Panc1 (cell line): ENCODE data around the gene MAP3K3.

Source experiments
- CTCF ChIP-seq: fragments of 450-650 bp; IDR thresholded peaks from 2 replicates; pipeline ENCODE4 v1.5.1; 2017; ENCODE audit warnings: mild to moderate bottlenecking
- POLR2AphosphoS5 ChIP-seq: IDR thresholded peaks from 2 replicates; pipeline ENCODE4 v1.6.1; 2012; ENCODE audit warnings: mild to moderate bottlenecking, low read depth, low read length, moderate library complexity
- REST ChIP-seq, 2 experiments: IDR thresholded peaks; 2 replicates each; pipeline ENCODE4 v1.6.1; 2011 to 2012; ENCODE audit warnings: low read depth in 2 of 2, control low read depth in 1 of 2, low read length in 1 of 2, mild to moderate bottlenecking in 1 of 2, moderate library complexity in 1 of 2; ENCODE audit not compliant: insufficient read depth in 1 of 2
- SIN3A ChIP-seq: IDR thresholded peaks from 2 replicates; pipeline ENCODE4 v1.6.1; 2012; ENCODE audit warnings: low read depth, mild to moderate bottlenecking, low read length, moderate library complexity, borderline replicate concordance; ENCODE audit not compliant: insufficient read depth
- TCF7L2 ChIP-seq: IDR thresholded peaks from 2 replicates; pipeline ENCODE4 v1.6.1; 2011; ENCODE audit warnings: mild to moderate bottlenecking, low read depth, low read length, inconsistent platforms

- TF ChIP-seq CTCF (no peak), TCF7L2 (no peak), POLR2AphosphoS5 (no peak), SIN3A (no peak), REST (IDR thresholded peaks at IDR 0.05; ENCODE audit: insufficient read depth in 1 of 2, low read depth in 2 of 2, low read length in 1 of 2) (no peak)
These were observed 19.7 kb downstream of the MAP3K3 start for GRCh38 chr17:63641692-63642448.
